ENCODE data around the gene SERTM1.

Gene SERTM1

GRCh38 chr13:36724141-36724540, 50.3 kb downstream of the SERTM1 start:
- no peak for TF ChIP-seq CTCF (conservative IDR thresholded peaks at IDR 0.05)
- no peak overlapping the region for H3K27ac ChIP-seq

DNA sequence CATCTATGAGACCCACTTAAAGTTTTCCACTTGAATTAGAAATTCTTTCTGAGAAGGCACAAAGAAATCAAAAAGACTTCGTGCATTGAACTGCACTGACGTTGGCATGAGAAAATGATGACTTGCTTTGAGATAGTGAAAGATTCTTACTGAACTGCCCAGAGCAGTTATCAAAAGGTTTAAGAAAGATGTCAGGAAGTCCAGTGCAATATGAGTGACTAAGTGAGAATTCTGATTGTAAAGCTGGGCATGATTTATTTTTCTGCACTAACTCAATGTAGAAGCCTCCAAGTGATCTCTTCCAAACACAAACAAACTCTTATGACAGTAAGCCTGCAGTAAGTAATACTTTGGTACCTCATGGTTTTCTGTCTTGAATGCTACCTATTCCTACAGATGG, 52.1 kb downstream of the SERTM1 start:
- TF ChIP-seq CTCF (conservative IDR thresholded peaks at IDR 0.05) = no peak
- no peak overlapping the region for H3K27ac ChIP-seq

- no peak overlapping the region for H3K27ac ChIP-seq
- TF ChIP-seq CTCF (conservative IDR thresholded peaks at IDR 0.05) = no peak
Observed at GRCh38 chr13:36728006-36728405, 54.2 kb downstream of the SERTM1 start.

GRCh38 chr13:36736119-36736726, 62.4 kb downstream of the SERTM1 start:
- peak; percentile 78 for TF ChIP-seq CTCF (conservative IDR thresholded peaks at IDR 0.05)
- H3K27ac ChIP-seq = no peak overlapping the region

DNA sequence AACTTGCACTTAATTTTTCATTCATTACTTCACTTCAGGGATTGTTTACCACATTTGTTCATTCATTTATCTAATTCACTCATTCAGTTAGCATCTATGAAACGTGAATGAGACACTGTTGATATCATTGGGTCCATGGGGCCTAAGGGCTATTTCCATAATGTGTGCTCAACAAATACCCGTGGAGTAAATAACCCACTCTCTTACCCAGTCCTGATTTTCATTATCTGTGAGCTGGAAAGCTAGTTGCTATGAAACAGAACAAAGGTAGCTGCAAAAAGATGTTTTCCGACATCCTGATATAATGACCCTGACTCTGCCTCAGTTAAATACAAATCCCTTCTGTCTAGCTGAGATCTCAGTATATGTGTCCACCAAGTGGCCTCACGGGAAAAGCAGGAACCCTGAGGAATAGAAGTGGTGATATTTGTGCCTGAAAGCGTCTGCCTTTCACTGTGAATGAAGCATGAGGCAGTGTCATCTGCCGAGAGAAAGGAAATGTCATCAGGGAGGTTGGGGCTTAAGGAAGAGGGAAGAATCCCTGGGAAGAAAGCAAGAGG, 63.8 kb downstream of the SERTM1 start:
- no peak for TF ChIP-seq CTCF (conservative IDR thresholded peaks at IDR 0.05)
- no peak overlapping the region for H3K27ac ChIP-seq

DNA sequence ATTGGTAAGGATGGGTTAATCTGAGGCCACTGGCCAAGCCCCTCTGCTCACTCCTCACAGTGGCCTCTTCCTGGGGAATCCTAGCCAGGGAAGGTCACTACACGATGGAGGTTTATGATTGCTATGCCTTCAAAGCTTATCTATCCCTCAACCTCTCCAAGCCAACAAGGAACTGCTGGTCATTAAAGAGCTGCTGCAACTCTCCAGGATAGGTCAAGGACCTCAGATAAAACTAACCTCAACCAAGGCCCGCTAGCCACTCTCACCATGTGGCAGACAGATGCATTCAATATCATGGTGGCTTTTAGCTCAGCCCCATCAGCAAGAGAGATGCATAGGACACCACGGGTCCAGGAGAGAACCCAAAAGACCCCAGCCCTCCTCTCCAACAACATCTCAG, 71.6 kb downstream of the SERTM1 start:
- TF ChIP-seq CTCF (conservative IDR thresholded peaks at IDR 0.05) = no peak

DNA sequence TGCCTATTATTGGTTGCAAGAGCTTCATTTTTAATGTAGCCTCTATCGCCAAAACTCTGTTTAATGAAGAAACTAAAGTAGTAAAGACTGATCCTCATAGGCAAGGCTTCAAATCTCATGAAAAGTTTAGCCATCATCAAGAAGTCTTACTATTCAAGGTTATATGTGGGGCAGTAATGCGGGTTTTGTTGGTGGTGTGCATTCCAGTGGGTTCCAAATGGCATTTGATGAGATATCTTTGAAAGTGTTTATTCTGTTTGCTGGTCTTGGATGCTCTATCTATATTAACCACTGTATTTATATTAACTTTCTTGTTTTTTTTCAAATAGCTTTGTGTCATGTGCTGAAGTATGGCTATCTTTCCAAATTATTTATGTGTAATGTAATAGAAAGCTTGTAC, 72.2 kb downstream of the SERTM1 start:
- no peak for TF ChIP-seq CTCF (conservative IDR thresholded peaks at IDR 0.05)
- H3K27ac ChIP-seq = no peak overlapping the region

More for the DNA sequence above, 71.6 kb downstream of the SERTM1 start:
- no peak overlapping the region for H3K27ac ChIP-seq
